Stimulated activated CD8-positive, alpha-beta memory T cell treated with anti-CD3 and anti-CD28 coated beads, Interleukin-12 subunit alpha, Interleukin-12 subunit beta, amount 100 ng/mL, for 24 hours (primary cell): ENCODE results near the gene IGFBP4.

Experiments
- DNase-seq: peaks from one replicate; pipeline ENCODE4 v3.0.0-alpha.2; 2020; ENCODE audit errors: extremely low read depth

The IGFBP4 gene

GRCh38 chr17:40490289-40490853, 47.1 kb downstream of the IGFBP4 start:
- DNase-seq: no peak

GRCh38 chr17:40490982-40491381, 47.7 kb downstream of the IGFBP4 start:
- DNase-seq: no peak

- DNase-seq: no peak
Observed at GRCh38 chr17:40491486-40491885, 48.2 kb downstream of the IGFBP4 start.

- DNase-seq: no peak
Observed at GRCh38 chr17:40493697-40494096, 50.4 kb downstream of the IGFBP4 start.

GRCh38 chr17:40495140-40495539, 51.9 kb downstream of the IGFBP4 start:
- DNase-seq: no peak

GRCh38 chr17:40496170-40496569, 52.9 kb downstream of the IGFBP4 start:
- DNase-seq: no peak

GRCh38 chr17:40496634-40497420, 53.6 kb downstream of the IGFBP4 start:
- DNase-seq: no peak

GRCh38 chr17:40497695-40498094, 54.4 kb downstream of the IGFBP4 start:
- DNase-seq: no peak

GRCh38 chr17:40498281-40499084, 55.2 kb downstream of the IGFBP4 start:
- DNase-seq: no peak

GRCh38 chr17:40499551-40500189, 56.4 kb downstream of the IGFBP4 start:
- no peak for DNase-seq

- DNase-seq: no peak
Observed at GRCh38 chr17:40500190-40500589, 56.9 kb downstream of the IGFBP4 start.

GRCh38 chr17:40500709-40501108, 57.5 kb downstream of the IGFBP4 start:
- DNase-seq: no peak

GRCh38 chr17:40501499-40501911, 58.3 kb downstream of the IGFBP4 start, which contains the start of gene TNS4:
TNS4 (minus strand) TSS chr17:40501623; CDS start chr17:40496425, 5,198 bp downstream.
- DNase-seq: no peak

GRCh38 chr17:40502716-40503115, 59.5 kb downstream of the IGFBP4 start:
- no peak for DNase-seq

GRCh38 chr17:40503154-40503553, 59.9 kb downstream of the IGFBP4 start:
- no peak for DNase-seq

- DNase-seq: no peak
Observed at GRCh38 chr17:40506786-40507185, 63.5 kb downstream of the IGFBP4 start.
